CD14-positive monocyte (primary cell): ENCODE results near the gene THSD1. TPM values are rescaled to one million over a fixed set of nuclear protein-coding genes. Genes with fewer than 3 reads are reported as not detected.

Experiments used
- DNase-seq, 3 donors: peaks; one replicate each; pipeline ENCODE4 v3.0.0-alpha.2; 2011 to 2022
- H2AFZ ChIP-seq: 2 replicates; pipeline ENCODE4 v1.6.0; 2012; ENCODE audit warnings: mild to moderate bottlenecking, low read depth, low read length, inconsistent platforms; ENCODE audit not compliant: insufficient read depth, poor library complexity, severe bottlenecking
- H3K27ac ChIP-seq, 2 donors: 1 replicate in 1 of 2; 2 replicates in 1 of 2; pipeline ENCODE4 v1.5.1; 2012 to 2013; ENCODE audit warnings: low read length in 2 of 2, control low read depth in 1 of 2, inconsistent platforms in 1 of 2, low read depth in 1 of 2, mild to moderate bottlenecking in 1 of 2
- H3K27me3 ChIP-seq, 2 donors: one replicate each; pipeline versions ENCODE4 v1.6.0 to v1.6.1; 2011 to 2013; ENCODE audit warnings: low read length in 2 of 2; ENCODE audit not compliant: control insufficient read depth in 2 of 2, insufficient read depth in 2 of 2
- H3K36me3 ChIP-seq, 2 donors: replicated peaks in 1 of 2; 1 replicate in 1 of 2; 2 replicates in 1 of 2; pipeline versions ENCODE4 v1.5.1 to v1.6.1; 2012 to 2013; ENCODE audit warnings: low read length in 2 of 2, control low read depth in 1 of 2, inconsistent platforms in 1 of 2, mild to moderate bottlenecking in 1 of 2; ENCODE audit not compliant: insufficient read depth in 2 of 2, control insufficient read depth in 1 of 2
- H3K4me1 ChIP-seq, 2 donors: 1 replicate in 1 of 2; 2 replicates in 1 of 2; pipeline versions ENCODE4 v1.5.1 to v1.6.1; 2012 to 2013; ENCODE audit warnings: low read length in 2 of 2, control low read depth in 1 of 2, inconsistent platforms in 1 of 2, mild to moderate bottlenecking in 1 of 2, moderate library complexity in 1 of 2; ENCODE audit not compliant: insufficient read depth in 2 of 2, control insufficient read depth in 1 of 2
- H3K4me2 ChIP-seq: replicated peaks from 2 replicates; pipeline ENCODE3; 2012; ENCODE audit warnings: low read length, moderate library complexity, mild to moderate bottlenecking; ENCODE audit not compliant: poor library complexity, severe bottlenecking; ENCODE audit errors: extremely low read depth
- H3K4me3 ChIP-seq, 3 experiments: fragments of 200-600 bp in 1 of 3; sonication (generic) in 1 of 3; replicated peaks in 1 of 3; 1 replicate in 2 of 3; 2 replicates in 1 of 3; pipeline ENCODE4 v1.5.1; 2011 to 2013; ENCODE audit warnings: low read length in 3 of 3, mild to moderate bottlenecking in 3 of 3, control low read depth in 2 of 3, low read depth in 2 of 3, inconsistent platforms in 1 of 3, moderate library complexity in 1 of 3
- H3K79me2 ChIP-seq: 2 replicates; pipeline ENCODE4 v1.6.0; 2012; ENCODE audit warnings: mild to moderate bottlenecking, control low read depth, inconsistent platforms, low read length, moderate library complexity; ENCODE audit not compliant: insufficient read depth
- H3K9ac ChIP-seq: 2 replicates; pipeline ENCODE4 v1.6.0; 2017; ENCODE audit warnings: low read length, mild to moderate bottlenecking; ENCODE audit not compliant: insufficient read depth, poor library complexity, severe bottlenecking
- H3K9me3 ChIP-seq, 2 donors: replicated peaks in 1 of 2; 1 replicate in 1 of 2; 2 replicates in 1 of 2; pipeline versions ENCODE4 v1.5.1 to v1.6.1; 2012 to 2013; ENCODE audit warnings: low read length in 2 of 2, control low read depth in 1 of 2; ENCODE audit not compliant: control insufficient read depth in 1 of 2, insufficient read depth in 1 of 2
- H4K20me1 ChIP-seq: 2 replicates; pipeline ENCODE4 v1.6.0; 2012; ENCODE audit warnings: mild to moderate bottlenecking, low read length, control low read depth, moderate library complexity; ENCODE audit not compliant: insufficient read depth
- H3K27ac Mint-ChIP-seq, 7 donors: one replicate each; pipeline ENCODE4 v1.8.0; 2020; ENCODE audit warnings: mild to moderate bottlenecking in 7 of 7, mixed read lengths in 7 of 7, moderate library complexity in 6 of 7, inconsistent platforms in 2 of 7
- H3K27me3 Mint-ChIP-seq, 3 donors: one replicate each; pipeline ENCODE4 v1.8.0; 2021 to 2022; ENCODE audit warnings: low read depth in 3 of 3, mild to moderate bottlenecking in 3 of 3, mixed read lengths in 3 of 3, moderate library complexity in 3 of 3, inconsistent platforms in 1 of 3
- H3K36me3 Mint-ChIP-seq, 2 donors: one replicate each; pipeline ENCODE4 v1.8.0; 2020; ENCODE audit warnings: mixed read lengths in 2 of 2, inconsistent platforms in 1 of 2, mild to moderate bottlenecking in 1 of 2
- H3K4me1 Mint-ChIP-seq: one replicate; pipeline ENCODE4 v1.8.0; 2020; ENCODE audit warnings: mild to moderate bottlenecking, mixed read lengths
- H3K4me3 Mint-ChIP-seq, 2 donors: one replicate each; pipeline ENCODE4 v1.8.0; 2020; ENCODE audit warnings: mild to moderate bottlenecking in 2 of 2, mixed read lengths in 2 of 2, moderate library complexity in 1 of 2
- H3K9me3 Mint-ChIP-seq, 7 donors: one replicate each; pipeline ENCODE4 v1.8.0; 2020 to 2022; ENCODE audit warnings: mixed read lengths in 7 of 7, mild to moderate bottlenecking in 6 of 7, moderate library complexity in 6 of 7, inconsistent platforms in 2 of 7
- CTCF ChIP-seq: fragments of 200-600 bp; IDR thresholded peaks from one replicate; pipeline ENCODE4 v1.8.0; 2022; ENCODE audit warnings: antibody characterized with exemption, mild to moderate bottlenecking
- WGBS: methylation state at CpG from one replicate; pipeline ENCODE4 v1.1.5; 2013; ENCODE audit warnings: missing lambda C conversion rate; ENCODE audit not compliant: insufficient coverage; 5-methylcytosine and 5-hydroxymethylcytosine counted together
- intact Hi-C, 2 donors: fragments of 100-400 bp; cut with micrococcal nuclease; formaldehyde crosslinking; loops; one replicate each; pipeline versions ENCODE4 v1.15.0 to v1.15.1; 2023
- polyA plus RNA-seq, 3 donors: library from polyadenylated mRNA; depleted of rRNA in 1 of 3; unstranded in 2 of 3; stranded (reverse) in 1 of 3; fragments of 300-500 nt in 2 of 3; fragments of >200 nt in 1 of 3; fragmentation: Illumina TruSeq in 2 of 3; gene quantifications; 1 replicate in 2 of 3; 2 replicates in 1 of 3; pipeline ENCODE4 v1.2.3, GENCODE V29; 2012 to 2021

Gene THSD1
- polyA plus RNA-seq, 3 donors: 0.52 TPM; not detected in 2

GRCh38 chr13:52454459-52454819 is 48.5 kb upstream of the THSD1 start:
- Histone ChIP-seq H3K27me3 (no peaks in the 10 kb centered on the region), H3K9me3 (no peaks in the 10 kb centered on the region), H3K36me3 (peaks cover 2 to 6% of the 10 kb centered on the region in 2 donors), H2AFZ (peak overlapping the region; percentile 85), H3K79me2 (peaks cover 42% of the 10 kb centered on the region), H3K9ac (peak overlapping the region; percentile 87), H3K4me1 (peaks cover 23 to 32% of the 10 kb centered on the region in 2 donors), H3K27ac (peak overlapping the region; percentile 54 to 95), H4K20me1 (no peaks in the 10 kb centered on the region), H3K4me2 (peak overlapping the region; percentile 75), H3K4me3 (peak overlapping the region; percentile 69 to 96 (median 94))
- Mint-ChIP-seq H3K36me3 (peaks cover 8 to 16% of the 10 kb centered on the region in 2 donors), H3K27ac (peak overlapping the region; percentile 97 to 99 (median 98)), H3K4me3 (peak overlapping the region; percentile 91 to 98), H3K9me3 (no peaks in the 10 kb centered on the region), H3K27me3 (no peaks in the 10 kb centered on the region), H3K4me1 (peaks cover 32% of the 10 kb centered on the region)
- WGBS: 0% methylated on average over 3 of the region's 8 CpGs
- intact Hi-C loops: loop anchor here (5.0 to 10.0 kb wide), 5 partner anchors 110 to 442 kb away; partner anchors contain the start of genes SUGT1 (in 2 of the 2), ALG11 (in 1 of the 2) and ATP7B (in 1 of the 2)
- no peak for TF ChIP-seq CTCF
- peak in 2 of 3 donors; percentile 14 to 24 for DNase-seq

GRCh38 chr13:52452470-52452869 is 46.5 kb upstream of the THSD1 start:
- Histone ChIP-seq H3K4me3 (no peak overlapping the region), H3K4me1 (peaks cover 38 to 49% of the 10 kb centered on the region in 2 donors), H3K4me2 (no peak overlapping the region), H3K9ac (no peak overlapping the region), H2AFZ (no peak overlapping the region), H3K9me3 (no peaks in the 10 kb centered on the region), H3K27ac (no peak overlapping the region), H3K27me3 (no peaks in the 10 kb centered on the region), H3K79me2 (peaks cover 42% of the 10 kb centered on the region), H3K36me3 (peaks cover 2 to 4% of the 10 kb centered on the region in 2 donors), H4K20me1 (peaks cover 15% of the 10 kb centered on the region)
- Mint-ChIP-seq H3K9me3 (peaks cover 0 to 2% (median 0%) of the 10 kb centered on the region in 7 donors), H3K4me3 (no peak overlapping the region), H3K4me1 (peaks cover 48% of the 10 kb centered on the region), H3K27ac (no peak overlapping the region), H3K36me3 (peaks cover 6 to 8% of the 10 kb centered on the region in 2 donors), H3K27me3 (no peaks in the 10 kb centered on the region)
- no peak for DNase-seq
- intact Hi-C loops: loop anchor here (5.0 to 10.0 kb wide), 5 partner anchors 108 to 440 kb away; partner anchors contain the start of genes SUGT1 (in 2 of the 2), ALG11 (in 1 of the 2) and ATP7B (in 1 of the 2)
- 80% methylated on average over 1 of the region's 2 CpGs for WGBS
- TF ChIP-seq CTCF: no peak
